A549 (cell line): Measurements from ENCODE around the gene ITGAL.

Experiments
- HMGXB4 ChIP-seq: fragments of 250-450 bp; sonication (Bioruptor Pico); IDR thresholded peaks from 2 replicates; pipeline ENCODE4 v1.5.0; 2021; ENCODE audit warnings: mild to moderate bottlenecking, moderate library complexity, borderline replicate concordance
- MYC ChIP-seq: IDR thresholded peaks from 2 replicates; pipeline ENCODE4 v1.6.1; 2012; ENCODE audit warnings: mild to moderate bottlenecking, inconsistent platforms, low read length, improper control_type of control experiment, borderline replicate concordance
- RAD21 ChIP-seq, 2 experiments: fragments of >200 bp in 1 of 2; sonication (Bioruptor Twin) in 1 of 2; formaldehyde crosslinking in 1 of 2; IDR thresholded peaks in 1 of 2; conservative IDR thresholded peaks in 1 of 2; 2 replicates in 1 of 2; 3 replicates in 1 of 2; pipeline ENCODE4 v1.6.1; 2012 to 2018; ENCODE audit warnings: inconsistent platforms in 1 of 2
- RCOR1 ChIP-seq: fragments of 150-350 bp; IDR thresholded peaks from 2 replicates; pipeline ENCODE4 v1.6.1; 2014; ENCODE audit warnings: antibody characterized with exemption, low read length, low read depth

GRCh38 chr16:30548416-30549253 is 76.1 kb downstream of the ITGAL start:
- no peak for TF ChIP-seq MYC
- no peak for TF ChIP-seq RCOR1
- TF ChIP-seq RAD21 (conservative IDR thresholded peaks at IDR 0.05 in 1 of 2, IDR thresholded peaks at IDR 0.05 in 1 of 2): no peak
- TF ChIP-seq HMGXB4: no peak
